ENCODE data around the gene SV2B. TPM values are rescaled to one million over a fixed set of nuclear protein-coding genes. Genes with fewer than 3 reads are reported as not detected.

SV2B gene
- total and polyA plus RNA-seq, 8 donors, result 0.06 to 1.7 (median 0.23) TPM; not detected in 3

- DNase-seq, result no peak
- 85 to 91% (median 89%) methylated on average over 4 of the region's 4 CpGs for WGBS, 5 donors
- Histone ChIP-seq H3K27me3 (peaks cover 0 to 25% (median 3%) of the 10 kb centered on the region in 3 donors), H3K9me3 (no peaks in the 10 kb centered on the region), H3K36me3 (no peaks in the 10 kb centered on the region), H3K27ac (no peak overlapping the region), H3K4me3 (no peak overlapping the region), H3K4me1 (no peaks in the 10 kb centered on the region)
- TF ChIP-seq CTCF (IDR thresholded peaks at IDR 0.05) (no peak), EP300 (IDR thresholded peaks at IDR 0.05) (no peak), POLR2AphosphoS5 (IDR thresholded peaks at IDR 0.05) (no peak), POLR2A (IDR thresholded peaks at IDR 0.05) (no peak)
- intact Hi-C loops (cut with DNase I; ENCODE audit: low total_unique reads), result no loop called here
Measured at GRCh38 chr15:91072161-91072560, 27.9 kb upstream of the SV2B start.

GRCh38 chr15:91073077-91073476 lies 27.0 kb upstream of the SV2B start:
- 66 to 83% (median 81%) methylated on average over 2 of the region's 2 CpGs for WGBS, 5 donors
- Histone ChIP-seq H3K36me3 (no peaks in the 10 kb centered on the region), H3K4me1 (no peaks in the 10 kb centered on the region), H3K27me3 (peaks cover 0 to 25% (median 3%) of the 10 kb centered on the region in 3 donors), H3K4me3 (no peak overlapping the region), H3K9me3 (no peaks in the 10 kb centered on the region), H3K27ac (no peak overlapping the region)
- no peak for DNase-seq
- no peak for TF ChIP-seq POLR2AphosphoS5 (IDR thresholded peaks at IDR 0.05)
- no peak for TF ChIP-seq CTCF (IDR thresholded peaks at IDR 0.05)
- no peak for TF ChIP-seq EP300 (IDR thresholded peaks at IDR 0.05)
- TF ChIP-seq POLR2A (IDR thresholded peaks at IDR 0.05), result no peak
- intact Hi-C loops (cut with DNase I; ENCODE audit: low total_unique reads), result no loop called here

- TF ChIP-seq POLR2A (IDR thresholded peaks at IDR 0.05), result no peak
- no peak for TF ChIP-seq POLR2AphosphoS5 (IDR thresholded peaks at IDR 0.05)
- TF ChIP-seq CTCF (IDR thresholded peaks at IDR 0.05), result no peak
- TF ChIP-seq EP300 (IDR thresholded peaks at IDR 0.05), result no peak
- no peak overlapping the region for H3K27ac ChIP-seq
- no peaks in the 10 kb centered on the region for H3K4me1 ChIP-seq
- H3K27me3 ChIP-seq, result peaks cover 0 to 24% (median 3%) of the 10 kb centered on the region in 3 donors
- WGBS, 5 donors, result 81 to 92% (median 89%) methylated on average over 1 of the region's 1 CpG
- H3K9me3 ChIP-seq, result peaks cover 0 to 3% (median 0%) of the 10 kb centered on the region in 4 donors
- no peak overlapping the region for H3K4me3 ChIP-seq
- H3K36me3 ChIP-seq, result no peaks in the 10 kb centered on the region
- no peak for DNase-seq
- intact Hi-C loops (cut with DNase I; ENCODE audit: low total_unique reads), result no loop called here
Measured at GRCh38 chr15:91073768-91074167, 26.3 kb upstream of the SV2B start.

DNA sequence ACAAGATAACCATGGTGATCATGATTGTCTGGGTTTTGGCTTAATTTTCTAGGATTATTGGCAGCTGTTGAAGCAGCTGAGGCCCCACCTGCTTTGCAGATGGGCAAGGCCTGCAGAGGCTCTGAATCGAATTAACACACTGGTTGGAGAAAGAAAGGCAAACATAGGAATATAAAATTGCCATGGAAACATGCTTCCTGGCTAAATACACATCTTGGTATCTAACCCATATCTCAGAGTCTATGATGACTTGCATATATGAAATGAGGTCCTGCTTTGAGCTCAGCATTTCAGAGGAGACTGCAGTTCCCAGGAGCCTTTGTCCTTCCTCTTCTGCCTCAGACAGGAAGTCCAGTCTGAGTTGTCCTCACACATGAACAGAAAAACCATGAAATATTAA lies 24.3 kb upstream of the SV2B start:
- Histone ChIP-seq H3K9me3 (peaks cover 0 to 20% (median 14%) of the 10 kb centered on the region in 4 donors), H3K27ac (no peak overlapping the region), H3K36me3 (no peaks in the 10 kb centered on the region), H3K4me3 (no peak overlapping the region), H3K27me3 (peaks cover 0 to 6% (median 3%) of the 10 kb centered on the region in 3 donors), H3K4me1 (no peaks in the 10 kb centered on the region)
- DNase-seq, result no peak
- TF ChIP-seq POLR2AphosphoS5 (IDR thresholded peaks at IDR 0.05), result no peak
- TF ChIP-seq POLR2A (IDR thresholded peaks at IDR 0.05), result no peak
- no peak for TF ChIP-seq EP300 (IDR thresholded peaks at IDR 0.05)
- no peak for TF ChIP-seq CTCF (IDR thresholded peaks at IDR 0.05)
- intact Hi-C loops (cut with DNase I; ENCODE audit: low total_unique reads), result no loop called here
- WGBS, 5 donors, result 27 to 52% (median 39%) methylated on average over 1 of the region's 1 CpG

Measured in stomach (tissue), 9 donors.